SHP77 treated with DMSO at 0.1 percent for 48 hours (cell line): ENCODE data around the gene SLC25A12.

Source experiments
- DNase-seq: peaks from one replicate; lab custom pipeline; 2025; lab: John Stamatoyannopoulos, UW

The SLC25A12 gene

GRCh38 chr2:171883275-171883893, 10.7 kb downstream of the SLC25A12 start:
- no peak for DNase-seq

- no peak for DNase-seq
These were observed 11.8 kb downstream of the SLC25A12 start for GRCh38 chr2:171882089-171882769.

- DNase-seq, result no peak
These were observed 13.3 kb downstream of the SLC25A12 start for GRCh38 chr2:171880774-171881173.

GRCh38 chr2:171879865-171880264, 14.2 kb downstream of the SLC25A12 start:
- DNase-seq, result no peak

- no peak for DNase-seq
These were observed 15.5 kb downstream of the SLC25A12 start for GRCh38 chr2:171878481-171878993.

GRCh38 chr2:171874963-171875362, 19.1 kb downstream of the SLC25A12 start:
- no peak for DNase-seq

GRCh38 chr2:171874517-171874916, 19.5 kb downstream of the SLC25A12 start:
- no peak for DNase-seq

- DNase-seq, result no peak
These were observed 29.6 kb downstream of the SLC25A12 start for GRCh38 chr2:171864357-171864985.

- DNase-seq, result no peak
These were observed 31.5 kb downstream of the SLC25A12 start for GRCh38 chr2:171862501-171862900.

GRCh38 chr2:171858397-171858958, 35.6 kb downstream of the SLC25A12 start:
- no peak for DNase-seq

- DNase-seq, result no peak
These were observed 38.6 kb downstream of the SLC25A12 start for GRCh38 chr2:171855401-171855800.

GRCh38 chr2:171852366-171852888, 41.6 kb downstream of the SLC25A12 start:
- no peak for DNase-seq

GRCh38 chr2:171847627-171848026, 46.4 kb downstream of the SLC25A12 start:
- DNase-seq, result no peak

- no peak for DNase-seq
These were observed 47.1 kb downstream of the SLC25A12 start for GRCh38 chr2:171846894-171847293.

GRCh38 chr2:171841996-171842395, 52.0 kb downstream of the SLC25A12 start:
- no peak for DNase-seq

- no peak for DNase-seq
These were observed 56.3 kb downstream of the SLC25A12 start for GRCh38 chr2:171837736-171838135.

GRCh38 chr2:171836146-171836910, 57.7 kb downstream of the SLC25A12 start:
- DNase-seq, result no peak

- no peak for DNase-seq
These were observed 58.7 kb downstream of the SLC25A12 start for GRCh38 chr2:171835386-171835785.

GRCh38 chr2:171834286-171834685, 59.8 kb downstream of the SLC25A12 start:
- no peak for DNase-seq

- DNase-seq, result no peak
These were observed 61.6 kb downstream of the SLC25A12 start for GRCh38 chr2:171832489-171832888.

- no peak for DNase-seq
These were observed 64.0 kb downstream of the SLC25A12 start for GRCh38 chr2:171830039-171830438.

- DNase-seq, result no peak
These were observed 70.0 kb downstream of the SLC25A12 start for GRCh38 chr2:171824086-171824485.
